Measurements from ENCODE around the gene CDK17.

- TF ChIP-seq EP300 (IDR thresholded peaks at IDR 0.05) (no peak), POLR2A (IDR thresholded peaks at IDR 0.05) (no peak), CTCF (IDR thresholded peaks at IDR 0.05) (no peak)
Observed at GRCh38 chr12:96260231-96260630, 140.0 kb downstream of the CDK17 start.
